ENCODE results near the gene PSTPIP1.

Gene PSTPIP1

GRCh38 chr15:77038312-77039216, 43.6 kb downstream of the PSTPIP1 start:
- in situ Hi-C loops (cut with HindIII; ENCODE audit: low sequenced_read_pairs): loop anchor here (5.0 kb wide), 1 partner anchor 499 kb away; no protein-coding TSS in a partner anchor

- in situ Hi-C loops (cut with HindIII; ENCODE audit: low sequenced_read_pairs): loop anchor here (5.0 kb wide), 1 partner anchor 498 kb away; no protein-coding TSS in a partner anchor
Observed at GRCh38 chr15:77039217-77039533, 44.2 kb downstream of the PSTPIP1 start.

- in situ Hi-C loops (cut with HindIII; ENCODE audit: low sequenced_read_pairs): loop anchor here (5.0 kb wide), 1 partner anchor 497 kb away; no protein-coding TSS in a partner anchor
Observed at GRCh38 chr15:77039848-77040247, 44.9 kb downstream of the PSTPIP1 start.

- in situ Hi-C loops (cut with HindIII; ENCODE audit: low sequenced_read_pairs): no loop called here
Observed at GRCh38 chr15:77040673-77041072, 45.7 kb downstream of the PSTPIP1 start.

GRCh38 chr15:77042245-77042919, 47.5 kb downstream of the PSTPIP1 start:
- in situ Hi-C loops (cut with HindIII; ENCODE audit: low sequenced_read_pairs): no loop called here

GRCh38 chr15:77042955-77043920, 48.3 kb downstream of the PSTPIP1 start:
- in situ Hi-C loops (cut with HindIII; ENCODE audit: low sequenced_read_pairs): no loop called here

- in situ Hi-C loops (cut with HindIII; ENCODE audit: low sequenced_read_pairs): no loop called here
Observed at GRCh38 chr15:77044228-77045042, 49.5 kb downstream of the PSTPIP1 start.

GRCh38 chr15:77045985-77046384, 51.1 kb downstream of the PSTPIP1 start:
- in situ Hi-C loops (cut with HindIII; ENCODE audit: low sequenced_read_pairs): no loop called here

- in situ Hi-C loops (cut with HindIII; ENCODE audit: low sequenced_read_pairs): no loop called here
Observed at GRCh38 chr15:77046704-77047412, 51.9 kb downstream of the PSTPIP1 start.

- in situ Hi-C loops (cut with HindIII; ENCODE audit: low sequenced_read_pairs): no loop called here
Observed at GRCh38 chr15:77048135-77048876, 53.4 kb downstream of the PSTPIP1 start.

GRCh38 chr15:77052556-77052955, 57.6 kb downstream of the PSTPIP1 start:
- in situ Hi-C loops (cut with HindIII; ENCODE audit: low sequenced_read_pairs): no loop called here

GRCh38 chr15:77053709-77054108, 58.8 kb downstream of the PSTPIP1 start:
- in situ Hi-C loops (cut with HindIII; ENCODE audit: low sequenced_read_pairs): no loop called here

GRCh38 chr15:77057072-77057471, 62.1 kb downstream of the PSTPIP1 start:
- in situ Hi-C loops (cut with HindIII; ENCODE audit: low sequenced_read_pairs): no loop called here

- in situ Hi-C loops (cut with HindIII; ENCODE audit: low sequenced_read_pairs): no loop called here
Observed at GRCh38 chr15:77057685-77058084, 62.8 kb downstream of the PSTPIP1 start.

- in situ Hi-C loops (cut with HindIII; ENCODE audit: low sequenced_read_pairs): no loop called here
Observed at GRCh38 chr15:77058468-77058867, 63.5 kb downstream of the PSTPIP1 start.

- in situ Hi-C loops (cut with HindIII; ENCODE audit: low sequenced_read_pairs): no loop called here
Observed at GRCh38 chr15:77059786-77060361, 64.9 kb downstream of the PSTPIP1 start.

GRCh38 chr15:77060546-77060945, 65.6 kb downstream of the PSTPIP1 start:
- in situ Hi-C loops (cut with HindIII; ENCODE audit: low sequenced_read_pairs): no loop called here

GRCh38 chr15:77063249-77063648, 68.3 kb downstream of the PSTPIP1 start:
- in situ Hi-C loops (cut with HindIII; ENCODE audit: low sequenced_read_pairs): no loop called here

Data from endothelial cell of hepatic sinusoid (primary cell).